Stimulated activated CD4-positive, alpha-beta T cell treated with anti-CD3 and anti-CD28 coated beads, TNF-alpha, amount 100 ng/mL, for 48 hours (primary cell): ENCODE results near the gene NELFCD.
A peak's percentile ranks its signal among the peaks of the same experiment; 100 is the strongest.
"Not testable (repeated sequence)": the region's sequence is repeated elsewhere in the genome, so short reads cannot be mapped to it uniquely, and the experiment has no call there.

ENCODE experiments used
- DNase-seq, 3 donors: peaks; one replicate each; pipeline ENCODE4 v3.0.0-alpha.2; 2020; ENCODE audit warnings: low read depth in 3 of 3

The NELFCD gene

DNA sequence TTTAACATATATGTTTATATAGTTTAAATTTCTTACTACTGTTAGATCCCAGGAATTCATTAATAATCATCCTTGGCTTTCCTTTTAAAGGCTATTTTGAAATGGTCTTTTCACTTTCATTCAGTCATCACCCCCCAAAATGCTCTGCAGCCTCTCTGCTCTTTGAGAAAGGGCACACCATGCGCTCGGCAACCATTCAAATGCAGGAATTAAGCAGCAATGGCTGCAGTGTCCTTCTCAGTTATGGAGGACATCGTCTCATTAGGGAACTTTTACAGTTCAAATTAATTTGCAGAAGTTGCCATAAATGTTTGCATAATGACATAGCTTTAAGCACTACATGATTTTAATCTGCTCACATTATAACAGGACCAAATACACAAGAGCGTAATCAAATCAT, 44.5 kb downstream of the NELFCD start:
- no peak for DNase-seq

DNA sequence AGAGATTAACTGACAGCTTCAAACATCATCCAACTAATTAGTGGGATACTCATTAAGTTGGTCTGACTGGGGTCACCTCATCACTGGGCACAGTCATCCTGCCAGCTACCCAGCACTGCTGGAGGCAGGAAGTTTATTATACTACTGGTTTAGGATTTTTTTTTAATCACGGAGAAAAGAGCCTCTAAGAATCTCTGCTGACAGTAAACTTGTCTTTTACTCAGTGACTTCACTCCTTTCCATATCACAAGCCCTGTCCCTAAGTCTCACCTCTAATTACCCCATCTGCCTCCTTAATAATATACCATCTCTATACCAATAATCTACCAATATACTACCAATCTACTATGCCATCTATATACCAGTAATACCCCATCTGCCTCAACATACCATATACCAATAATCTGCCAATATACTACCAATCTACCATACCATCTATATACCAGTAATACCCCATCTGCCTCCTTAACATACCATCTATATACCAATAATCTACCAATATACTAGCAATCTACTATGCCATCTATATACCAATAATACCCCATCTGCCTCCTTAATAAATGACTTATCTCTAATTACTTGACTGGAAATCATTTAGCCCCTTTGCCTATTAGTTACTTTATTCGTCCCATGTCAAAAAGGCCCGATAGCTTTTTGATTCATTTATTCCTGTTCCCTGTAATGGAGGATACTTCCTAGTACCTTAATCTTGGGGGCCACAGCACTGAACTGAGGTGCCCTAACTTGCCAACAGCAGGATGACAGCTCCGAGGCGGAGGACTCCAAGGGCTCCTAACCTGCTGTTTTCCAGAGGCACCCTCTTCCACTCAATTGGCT, 46.1 kb downstream of the NELFCD start:
- no peak for DNase-seq

DNA sequence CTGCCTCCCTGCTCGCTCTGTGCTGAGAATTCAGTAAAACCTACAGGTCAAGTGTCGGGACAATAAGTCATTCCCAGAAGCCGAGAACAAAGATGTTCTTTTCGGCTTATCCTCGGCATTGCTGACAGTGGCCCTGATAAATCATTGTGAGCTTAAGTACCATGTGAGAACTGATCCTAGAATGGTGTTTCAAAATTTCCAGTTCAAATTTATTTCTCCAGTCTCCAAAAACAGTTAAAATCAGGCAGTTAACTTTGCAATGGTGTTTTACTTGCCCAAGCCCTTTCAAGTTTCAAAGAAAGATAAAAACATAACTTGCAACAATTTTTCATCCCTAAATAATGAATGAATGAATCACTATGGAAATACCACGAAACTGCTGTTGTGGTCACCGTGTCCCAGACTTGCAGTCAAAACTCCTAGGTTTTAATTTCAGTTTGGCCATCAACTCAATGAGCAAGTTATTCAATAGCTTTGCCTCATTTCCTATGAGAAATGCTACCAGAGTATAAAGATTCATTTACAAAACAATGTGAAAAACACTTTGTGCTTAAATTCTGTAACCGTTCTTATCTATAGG, 46.8 kb downstream of the NELFCD start:
- DNase-seq, result no peak

DNA sequence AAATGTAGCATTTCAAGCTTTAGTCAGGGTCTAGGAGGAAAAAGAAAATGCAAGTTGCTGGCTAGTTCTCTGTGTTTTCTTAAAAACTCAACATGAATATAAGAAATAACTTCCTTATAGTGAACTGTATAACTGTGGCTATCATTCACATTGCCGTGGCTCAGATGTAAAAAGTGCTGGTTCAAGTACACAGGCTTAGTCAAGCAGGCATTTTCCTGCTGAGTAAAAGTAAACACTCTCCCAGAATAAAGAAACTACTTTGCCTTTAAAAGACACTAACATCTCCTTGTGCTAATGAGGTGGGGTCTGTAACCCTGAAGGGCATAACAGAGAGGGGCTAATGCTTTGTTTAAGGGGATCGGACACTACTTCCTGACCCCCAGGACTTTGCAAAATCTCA, 47.8 kb downstream of the NELFCD start:
- DNase-seq, result no peak

DNA sequence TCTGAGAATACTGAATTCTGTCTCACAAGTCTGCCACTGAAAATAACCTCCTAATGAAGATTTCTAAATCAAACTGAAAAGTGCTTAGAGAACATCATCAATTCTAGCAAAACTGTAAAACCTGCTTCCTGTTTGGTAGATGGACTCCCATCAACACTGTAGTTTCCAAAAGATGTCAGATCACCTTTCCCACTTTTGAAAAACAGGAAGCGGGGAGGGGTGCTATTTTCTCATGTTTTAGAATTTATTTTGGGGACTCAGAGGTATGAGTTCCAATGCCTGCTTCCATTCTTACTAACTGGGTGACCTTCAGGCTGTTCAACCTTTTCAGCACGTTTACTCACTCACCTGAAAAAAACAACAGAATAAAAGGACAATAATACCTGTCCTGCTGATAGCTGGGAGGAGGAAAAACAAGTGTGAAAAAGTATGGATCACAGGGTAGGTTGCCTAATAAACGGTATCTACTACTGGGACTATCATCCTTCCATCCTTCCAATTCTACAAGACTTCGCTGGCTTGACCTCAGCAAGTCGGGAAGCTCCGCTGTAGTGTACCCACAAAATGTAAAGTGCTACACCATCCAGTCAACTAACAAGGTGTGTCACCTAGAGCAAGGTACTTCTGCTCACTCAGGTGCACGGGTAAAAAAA, 50.0 kb downstream of the NELFCD start:
- no peak for DNase-seq

DNA sequence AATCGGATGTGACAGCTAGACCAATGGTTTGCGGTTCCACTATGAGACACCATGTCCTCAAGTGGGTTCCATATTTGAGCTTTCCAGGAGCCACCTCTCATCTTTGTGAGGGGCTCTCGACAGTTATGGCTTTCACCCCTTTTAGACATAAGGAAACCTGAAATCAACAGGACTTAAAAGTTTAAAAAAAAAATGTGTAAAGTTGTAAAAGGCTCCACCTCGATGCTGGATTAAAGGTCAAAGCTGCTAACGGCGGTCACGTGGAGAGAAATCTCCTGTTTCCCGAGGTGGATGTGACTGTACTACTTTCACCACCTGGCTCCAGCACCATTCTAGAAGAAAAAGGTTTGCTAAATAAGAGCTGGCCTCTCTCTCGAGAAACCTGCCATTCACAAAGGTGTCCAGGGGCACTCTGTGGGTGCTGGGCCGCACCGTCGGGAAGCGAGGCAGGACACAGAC, 50.5 kb downstream of the NELFCD start:
- DNase-seq, result no peak

DNA sequence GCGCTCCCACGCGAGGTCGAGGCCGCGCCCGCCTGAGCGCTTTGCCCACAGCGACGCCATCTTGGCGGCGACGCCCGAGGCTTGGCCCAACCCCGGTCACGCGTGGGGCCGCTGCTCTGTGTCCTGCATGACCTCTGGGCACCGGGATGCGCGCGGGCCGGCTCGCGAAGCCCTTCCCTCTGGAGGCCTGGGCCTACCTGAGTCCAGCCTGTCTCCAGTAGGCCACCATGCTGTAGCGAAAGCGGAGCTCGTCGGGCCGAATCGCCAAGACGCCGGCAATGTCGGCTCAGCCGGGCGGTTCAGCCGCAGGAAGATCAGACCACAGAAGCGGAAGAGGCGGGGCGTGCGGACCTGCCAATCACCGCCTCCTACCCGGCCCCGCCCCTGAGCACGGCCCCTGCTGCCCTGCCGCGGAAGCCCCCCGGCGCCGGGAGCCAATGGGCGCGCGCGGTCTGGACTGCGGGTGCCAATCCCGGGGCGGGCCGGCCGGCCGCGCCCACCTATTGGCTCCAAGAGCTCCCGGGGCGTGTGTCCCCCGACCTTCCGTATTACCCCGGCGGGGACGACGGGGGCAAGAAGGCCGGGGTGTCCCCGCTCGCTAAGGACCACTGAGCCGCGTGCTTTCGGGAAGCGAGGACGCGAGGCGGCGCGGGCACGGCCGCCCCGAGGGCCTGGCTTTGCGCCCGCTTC, 51.1 kb downstream of the NELFCD start, which contains the start of gene ATP5F1E:
Gene ATP5F1E (minus strand): TSS at position 313 of the 690 bp plus-strand sequence. CDS start 84 bp downstream, at position 229.
- DNase-seq, result peak; percentile 90 to 94 (median 94)

DNA sequence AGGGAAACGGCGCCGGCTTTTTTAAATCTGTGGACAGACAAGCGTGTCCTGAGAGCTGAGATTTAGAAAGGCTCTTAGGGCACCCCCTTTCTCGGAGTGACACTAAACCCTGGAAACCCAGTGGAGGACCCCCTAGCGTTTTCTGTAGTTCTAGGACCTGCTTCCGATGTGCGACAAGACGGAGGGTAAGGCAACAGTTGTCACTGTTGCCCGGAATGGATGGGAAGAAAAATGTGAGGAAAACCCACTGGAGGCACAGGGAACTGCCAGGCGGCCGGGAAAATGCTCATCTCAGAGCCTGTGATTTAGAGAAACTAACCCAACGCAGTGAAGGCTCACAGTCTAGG, 51.6 kb downstream of the NELFCD start:
- no peak for DNase-seq

DNA sequence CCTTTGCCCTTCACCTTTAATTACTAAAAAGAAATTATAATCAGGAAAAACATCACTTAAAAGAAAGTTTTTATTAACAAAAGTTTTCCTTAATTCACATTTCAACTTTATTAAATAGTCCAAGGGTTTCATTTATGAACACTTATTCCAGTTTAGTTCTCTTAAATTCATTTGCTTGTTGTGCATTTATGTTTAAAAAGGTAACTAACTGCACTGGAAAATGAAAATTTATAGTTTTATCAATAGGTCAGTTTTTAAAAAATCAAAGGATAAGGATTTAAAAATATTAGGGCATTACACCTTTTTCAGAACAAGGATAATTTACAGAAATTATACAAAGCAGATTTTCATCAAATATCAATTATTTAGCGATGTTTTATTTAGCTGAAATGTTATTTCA, 52.0 kb downstream of the NELFCD start:
- DNase-seq, result no peak

DNA sequence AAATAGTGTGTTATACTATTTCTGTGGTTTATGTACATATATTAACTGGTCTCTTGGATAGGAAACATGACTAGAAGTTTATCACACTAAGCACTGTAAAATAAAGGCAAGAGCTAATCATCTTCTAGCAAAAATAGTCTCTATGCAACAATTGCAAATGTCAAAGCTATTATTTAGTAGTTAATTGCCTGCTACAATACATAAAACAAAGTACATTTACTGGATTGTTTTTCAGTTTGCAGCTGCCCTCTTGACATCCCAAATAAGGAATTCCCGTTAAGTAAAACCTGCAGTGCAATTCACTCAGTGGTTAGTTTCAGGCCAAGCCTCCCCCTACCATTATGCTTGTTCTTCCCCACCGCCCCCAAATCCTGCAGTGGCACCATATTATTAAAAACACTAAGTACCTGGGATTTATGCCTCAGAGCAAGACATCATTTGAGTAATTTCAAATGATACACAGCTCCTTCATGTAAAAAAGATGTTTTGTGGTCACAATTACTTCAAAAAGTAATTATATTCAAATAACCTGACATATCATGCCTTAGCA, 52.6 kb downstream of the NELFCD start:
- DNase-seq, result no peak

DNA sequence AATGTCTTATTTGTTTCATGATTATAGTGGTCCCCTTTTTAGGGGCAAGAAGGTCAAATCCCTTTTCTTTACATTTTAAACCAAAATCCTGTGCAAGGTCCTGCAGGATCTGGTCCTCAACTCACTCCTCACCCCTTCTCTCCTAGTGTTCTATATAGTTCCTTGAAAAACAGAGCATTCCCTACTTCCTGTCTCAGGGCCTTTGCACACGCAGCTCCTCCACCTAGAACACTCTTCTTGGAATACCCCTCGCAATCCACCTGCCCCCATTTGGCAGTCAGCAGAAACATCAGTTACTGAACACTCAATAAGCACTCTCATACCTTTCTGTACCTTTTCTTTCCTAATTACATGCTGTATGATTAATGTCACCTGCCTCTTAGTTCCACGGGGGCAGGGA, 54.3 kb downstream of the NELFCD start:
- no peak for DNase-seq

DNA sequence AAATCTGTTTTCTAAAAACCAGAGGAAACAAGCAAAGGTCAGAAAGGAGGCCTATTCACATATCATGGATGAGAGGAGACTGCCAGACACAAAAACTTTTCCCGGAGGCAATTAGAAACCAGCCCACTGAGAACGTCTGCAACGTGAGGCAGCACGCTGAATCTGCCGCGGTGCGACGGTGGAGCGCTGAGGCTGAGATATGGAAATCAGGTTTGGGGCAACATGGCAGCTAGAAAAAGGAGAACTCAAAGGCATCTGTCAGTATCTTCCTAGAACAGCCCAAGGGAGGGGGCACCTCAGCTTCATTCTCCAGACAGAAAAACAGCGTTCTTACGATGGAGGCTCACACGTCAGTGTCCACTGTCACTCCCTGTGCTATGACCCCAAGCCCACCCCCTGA, 56.3 kb downstream of the NELFCD start:
- no peak for DNase-seq

DNA sequence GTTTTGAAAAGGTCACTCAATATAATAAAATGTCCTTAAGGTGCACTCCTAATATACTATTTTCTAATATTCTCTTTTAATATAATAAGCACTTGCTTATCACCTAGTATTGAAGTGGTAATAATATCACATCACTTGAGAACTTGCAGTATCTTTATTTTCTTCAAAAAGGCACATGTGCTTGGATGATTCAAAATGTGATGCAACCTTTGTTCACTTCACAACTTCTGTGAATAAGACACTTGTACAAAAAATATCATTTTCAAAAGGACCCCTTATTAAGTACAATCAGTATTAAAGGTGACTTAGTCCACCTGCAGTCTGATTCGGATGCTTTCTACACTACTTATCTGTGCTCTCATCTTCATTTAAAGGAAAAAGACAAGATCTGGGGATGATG, 58.2 kb downstream of the NELFCD start:
- DNase-seq, result no peak

DNA sequence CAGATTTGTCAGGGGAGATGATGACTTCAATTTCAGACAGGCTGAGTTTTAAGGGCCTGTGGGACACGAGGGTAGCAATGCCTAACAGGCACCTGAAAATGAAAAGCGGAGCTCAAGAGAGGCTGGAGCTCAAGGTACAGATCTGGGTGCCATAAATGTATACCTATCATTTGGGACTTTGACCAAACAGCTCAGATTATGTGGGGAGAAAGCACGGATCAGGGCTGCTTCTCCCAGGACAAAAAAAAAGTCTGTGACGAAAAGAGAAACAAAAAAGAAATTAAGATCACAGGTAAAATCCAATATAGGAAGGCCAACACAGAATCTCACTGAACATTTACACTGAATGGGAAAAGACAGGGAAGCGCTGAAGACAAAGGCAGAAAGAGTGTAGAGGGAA, 59.6 kb downstream of the NELFCD start:
- DNase-seq, result no peak

DNA sequence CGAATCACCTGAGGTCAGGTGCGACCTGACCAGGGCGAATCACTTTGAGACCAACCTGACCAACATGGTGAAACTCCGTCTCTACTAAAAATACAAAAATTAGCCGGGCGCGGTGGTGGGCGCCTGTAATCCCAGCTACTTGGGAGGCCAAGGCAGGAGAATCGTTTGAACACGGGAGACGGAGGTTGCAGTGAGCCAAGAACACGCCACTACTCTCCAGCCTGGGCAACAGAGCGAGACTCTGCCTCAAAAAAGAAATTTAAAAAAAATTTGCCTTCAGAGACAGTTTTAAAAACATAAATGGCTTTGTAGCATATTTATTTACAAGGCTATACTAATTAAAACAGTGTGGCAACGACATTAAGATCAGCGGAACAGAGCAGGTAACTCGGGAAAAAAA, 60.4 kb downstream of the NELFCD start:
- not testable (repeated sequence) for DNase-seq

DNA sequence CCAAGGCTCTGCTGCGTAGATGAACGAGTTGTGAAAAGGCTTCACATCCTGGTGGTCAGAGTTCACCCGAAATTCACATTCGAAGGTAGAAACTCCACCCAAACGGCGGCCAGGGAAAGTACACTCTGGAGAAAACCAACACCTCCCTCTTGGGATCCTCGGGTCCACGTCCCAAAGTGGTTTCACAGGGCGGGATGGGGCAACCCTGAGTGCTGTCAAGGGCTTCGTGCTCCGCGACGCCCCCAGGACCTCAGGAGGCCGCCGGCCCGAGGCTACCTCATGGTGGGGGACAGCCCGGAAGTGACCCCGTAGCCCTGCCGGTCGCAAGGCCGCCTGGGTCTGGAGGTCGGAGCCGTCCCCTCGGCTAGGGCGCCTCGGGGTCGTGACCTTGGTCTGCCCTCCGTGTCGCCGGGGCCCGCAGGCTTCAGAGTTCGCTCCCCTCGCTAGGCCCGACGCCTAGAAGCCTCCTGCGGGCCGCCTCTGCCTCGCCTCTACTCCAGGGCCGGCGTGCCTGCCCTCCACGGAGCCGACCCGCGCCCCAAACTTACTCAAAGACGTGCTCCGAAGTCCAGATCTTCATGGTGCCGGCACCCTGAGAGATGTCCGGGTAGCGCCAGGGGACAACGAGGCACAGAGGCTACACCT, 61.2 kb downstream of the NELFCD start, which contains the start of gene PRELID3B:
Gene PRELID3B (minus strand): TSS at position 636 of the 645 bp plus-strand sequence. CDS start 56 bp downstream, at position 580.
- no peak for DNase-seq

DNA sequence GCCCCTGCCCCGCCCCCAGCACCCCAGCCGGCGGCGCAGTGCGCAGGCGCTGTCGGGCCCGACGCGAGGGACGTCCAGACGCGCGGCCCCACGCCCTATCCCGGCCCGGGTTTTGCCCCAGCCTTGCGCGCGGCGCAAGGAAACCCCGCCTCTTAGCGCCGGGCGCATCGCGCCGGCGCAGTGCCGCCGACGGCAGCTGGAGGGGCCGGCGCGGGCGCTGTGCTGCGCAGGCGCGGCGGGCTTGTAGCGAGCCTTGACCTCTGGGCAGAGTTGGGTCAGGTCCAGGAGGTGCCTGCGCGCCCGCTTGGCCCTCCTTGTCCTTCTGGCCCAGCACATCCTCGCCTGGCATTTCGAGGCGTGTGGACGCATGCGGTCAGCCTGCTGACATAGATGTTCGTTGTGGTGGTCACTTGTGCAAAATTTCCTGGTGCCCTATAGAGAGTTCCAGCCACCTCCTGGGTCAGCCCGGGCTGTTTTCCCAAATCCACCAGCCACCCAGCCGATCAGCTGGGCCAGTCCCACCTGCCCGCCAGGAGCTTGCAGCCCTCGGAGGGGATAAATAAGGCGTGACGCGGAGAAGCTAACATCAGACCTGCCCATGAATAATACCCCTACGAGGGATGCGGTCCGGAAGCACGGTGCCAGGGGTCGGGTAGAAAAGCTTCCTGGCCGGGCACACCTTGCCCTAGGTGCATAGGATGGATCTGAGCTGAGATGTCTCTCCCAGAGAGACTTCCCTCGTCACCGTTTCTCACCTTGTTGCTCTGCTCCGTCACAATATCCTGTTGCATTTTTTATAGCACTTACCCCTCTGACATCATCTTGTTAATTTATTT, 62.0 kb downstream of the NELFCD start:
- DNase-seq, result peak; percentile 88 to 90 (median 89)

DNA sequence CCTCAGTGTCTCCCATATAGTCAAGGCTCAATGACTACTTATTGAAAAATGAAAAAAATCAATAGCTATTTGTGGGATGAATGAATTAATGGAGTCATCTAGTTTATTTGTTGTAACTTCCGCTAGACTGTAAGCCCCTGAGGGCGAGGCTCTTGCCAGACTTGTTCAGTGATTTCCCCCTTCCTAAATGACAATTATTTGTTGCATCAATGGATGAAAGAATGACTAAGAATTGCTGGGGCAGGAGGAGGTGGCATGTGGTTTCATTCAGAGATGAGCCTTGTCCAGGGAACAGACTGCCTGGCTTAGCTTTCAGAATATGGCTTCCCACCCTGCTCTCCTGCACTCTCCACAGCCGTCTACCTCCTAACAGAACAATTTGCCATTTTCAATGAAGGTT, 62.6 kb downstream of the NELFCD start:
- DNase-seq, result no peak

DNA sequence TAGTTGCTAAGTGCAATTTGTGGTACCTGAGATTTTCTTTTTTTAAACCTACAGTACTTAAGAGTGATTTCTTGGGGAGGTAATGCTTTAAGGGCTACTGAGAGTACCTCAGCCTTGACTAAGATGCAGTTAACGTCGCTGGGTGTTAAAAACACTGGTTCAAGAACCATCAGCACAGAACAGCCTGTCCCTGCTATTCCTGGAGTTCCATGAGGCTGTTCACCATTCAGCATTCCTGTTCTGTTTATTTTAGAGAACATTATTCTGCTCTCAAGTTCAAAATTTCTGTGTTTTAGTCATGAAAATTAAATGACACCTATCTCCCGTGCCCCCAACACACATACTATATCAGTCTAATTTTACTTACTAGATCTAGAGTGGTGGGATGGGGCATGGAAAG, 63.2 kb downstream of the NELFCD start:
- no peak for DNase-seq
